MM.1S (cell line): ENCODE measurements around the gene DLEC1.

Source experiments
- DNase-seq: peaks from one replicate; pipeline ENCODE4 v3.0.0-alpha.2; 2015
- H2AFZ ChIP-seq: fragments of 300-600 bp; sonication (generic); 2 replicates; pipeline ENCODE4 v1.6.0; 2016; ENCODE audit warnings: antibody characterized with exemption, low read length
- H3F3A ChIP-seq: fragments of 300-600 bp; sonication (generic); 2 replicates; pipeline ENCODE4 v1.6.1; 2016; ENCODE audit warnings: mild to moderate bottlenecking, antibody characterized with exemption, low read length, moderate library complexity, mixed read lengths; ENCODE audit not compliant: insufficient read depth
- H3K27ac ChIP-seq: fragments of 300-600 bp; sonication (generic); 2 replicates; pipeline ENCODE4 v1.5.1; 2016; ENCODE audit warnings: mild to moderate bottlenecking, low read length
- H3K27me3 ChIP-seq: fragments of 300-600 bp; sonication (generic); replicated peaks from 2 replicates; pipeline ENCODE4 v1.6.0; 2016; ENCODE audit warnings: low read length; ENCODE audit not compliant: insufficient read depth
- H3K36me3 ChIP-seq: fragments of 300-600 bp; sonication (generic); replicated peaks from 2 replicates; pipeline ENCODE4 v1.6.1; 2016; ENCODE audit warnings: mild to moderate bottlenecking, low read length, mixed read lengths; ENCODE audit not compliant: insufficient read depth
- H3K4me1 ChIP-seq: fragments of 300-600 bp; sonication (generic); 2 replicates; pipeline ENCODE4 v1.6.1; 2016; ENCODE audit warnings: low read length, mixed read lengths
- H3K4me2 ChIP-seq: fragments of 300-600 bp; sonication (generic); 2 replicates; pipeline ENCODE4 v1.6.0; 2016; ENCODE audit warnings: low read depth, low read length
- H3K4me3 ChIP-seq: fragments of 300-600 bp; sonication (generic); 2 replicates; pipeline ENCODE4 v1.5.1; 2016; ENCODE audit warnings: low read length, mixed read lengths
- H3K79me2 ChIP-seq: fragments of 300-600 bp; sonication (generic); 2 replicates; pipeline ENCODE4 v1.6.1; 2016; ENCODE audit warnings: mixed run types, low read length, mixed read lengths
- H3K9ac ChIP-seq: fragments of 300-600 bp; sonication (generic); 2 replicates; pipeline ENCODE4 v1.6.1; 2016; ENCODE audit warnings: low read length, mixed read lengths
- H3K9me2 ChIP-seq: fragments of 300-600 bp; sonication (generic); replicated peaks from 2 replicates; pipeline ENCODE4 v1.6.1; 2016; ENCODE audit warnings: mild to moderate bottlenecking, low read length, mixed read lengths; ENCODE audit not compliant: insufficient read depth
- H3K9me3 ChIP-seq: fragments of 300-600 bp; sonication (generic); replicated peaks from 2 replicates; pipeline ENCODE4 v1.6.1; 2016; ENCODE audit warnings: mild to moderate bottlenecking, low read length, mixed read lengths; ENCODE audit not compliant: insufficient read depth
- H4K20me1 ChIP-seq: fragments of 300-600 bp; sonication (generic); 2 replicates; pipeline ENCODE4 v1.6.1; 2016; ENCODE audit warnings: mild to moderate bottlenecking, low read length, moderate library complexity, mixed read lengths; ENCODE audit not compliant: insufficient read depth
- EZH2 ChIP-seq: fragments of 300-600 bp; sonication (generic); optimal IDR thresholded peaks from 2 replicates; pipeline ENCODE3; 2017; ENCODE audit warnings: low read depth, mild to moderate bottlenecking, antibody characterized with exemption, low read length, mixed read lengths
- EZH2phosphoT487 ChIP-seq: fragments of 300-600 bp; sonication (generic); IDR thresholded peaks from 2 replicates; pipeline ENCODE4 v1.6.1; 2018; ENCODE audit warnings: antibody characterized with exemption, low read length
- TF ChIP-seq, protein P1 (sequence below): fragments of 300-600 bp; sonication (generic); IDR thresholded peaks from 2 replicates; pipeline ENCODE4 v1.5.1; 2016; ENCODE audit warnings: antibody characterized with exemption, low read length, mixed read lengths

DLEC1 gene

DNA sequence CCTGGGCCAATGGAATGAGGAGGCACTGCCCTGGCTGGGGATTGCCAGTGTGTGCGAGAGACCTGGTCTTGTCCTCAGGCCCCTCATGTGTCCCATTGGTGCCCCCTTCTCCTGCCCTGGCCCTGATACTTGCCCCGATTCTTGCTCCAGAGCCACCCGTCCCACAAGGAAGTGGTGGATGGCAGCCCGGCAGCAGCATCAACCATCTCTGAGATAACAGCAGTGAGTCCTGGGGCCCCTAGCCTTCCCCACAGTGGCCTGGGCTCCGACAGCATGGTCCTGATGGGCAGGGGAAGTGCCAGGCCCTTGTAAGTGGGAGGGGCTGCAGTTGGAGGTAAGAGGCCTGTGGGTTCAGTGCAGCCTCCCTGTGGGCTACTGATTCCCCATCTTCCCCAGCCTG, 33.0 kb upstream of the DLEC1 start:
- Histone ChIP-seq H3K4me3 (no peak overlapping the region), H4K20me1 (no peaks in the 10 kb centered on the region), H3K4me1 (no peaks in the 10 kb centered on the region), H3K79me2 (no peaks in the 10 kb centered on the region), H3F3A (no peaks in the 10 kb centered on the region), H3K27ac (no peak overlapping the region), H3K27me3 (no peaks in the 10 kb centered on the region), H3K36me3 (no peaks in the 10 kb centered on the region), H3K9me3 (no peaks in the 10 kb centered on the region), H2AFZ (no peak overlapping the region), H3K9me2 (no peaks in the 10 kb centered on the region), H3K4me2 (no peak overlapping the region), H3K9ac (no peak overlapping the region)
- no peak for TF ChIP-seq EZH2
- TF ChIP-seq, protein P1, sequence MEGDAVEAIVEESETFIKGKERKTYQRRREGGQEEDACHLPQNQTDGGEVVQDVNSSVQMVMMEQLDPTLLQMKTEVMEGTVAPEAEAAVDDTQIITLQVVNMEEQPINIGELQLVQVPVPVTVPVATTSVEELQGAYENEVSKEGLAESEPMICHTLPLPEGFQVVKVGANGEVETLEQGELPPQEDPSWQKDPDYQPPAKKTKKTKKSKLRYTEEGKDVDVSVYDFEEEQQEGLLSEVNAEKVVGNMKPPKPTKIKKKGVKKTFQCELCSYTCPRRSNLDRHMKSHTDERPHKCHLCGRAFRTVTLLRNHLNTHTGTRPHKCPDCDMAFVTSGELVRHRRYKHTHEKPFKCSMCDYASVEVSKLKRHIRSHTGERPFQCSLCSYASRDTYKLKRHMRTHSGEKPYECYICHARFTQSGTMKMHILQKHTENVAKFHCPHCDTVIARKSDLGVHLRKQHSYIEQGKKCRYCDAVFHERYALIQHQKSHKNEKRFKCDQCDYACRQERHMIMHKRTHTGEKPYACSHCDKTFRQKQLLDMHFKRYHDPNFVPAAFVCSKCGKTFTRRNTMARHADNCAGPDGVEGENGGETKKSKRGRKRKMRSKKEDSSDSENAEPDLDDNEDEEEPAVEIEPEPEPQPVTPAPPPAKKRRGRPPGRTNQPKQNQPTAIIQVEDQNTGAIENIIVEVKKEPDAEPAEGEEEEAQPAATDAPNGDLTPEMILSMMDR, result no peak
- no peak for DNase-seq

GRCh38 chr3:38006445-38006995, 32.5 kb upstream of the DLEC1 start:
- no peaks in the 10 kb centered on the region for H3K27me3 ChIP-seq
- no peak overlapping the region for H3K4me2 ChIP-seq
- no peaks in the 10 kb centered on the region for H3K4me1 ChIP-seq
- no peaks in the 10 kb centered on the region for H3K79me2 ChIP-seq
- no peak overlapping the region for H3K9ac ChIP-seq
- no peaks in the 10 kb centered on the region for H3K9me3 ChIP-seq
- TF ChIP-seq EZH2phosphoT487, result no peak
- TF ChIP-seq, protein P1, result no peak
- no peak for TF ChIP-seq EZH2
- no peak overlapping the region for H2AFZ ChIP-seq
- no peaks in the 10 kb centered on the region for H3K9me2 ChIP-seq
- DNase-seq, result no peak
- no peak overlapping the region for H3K27ac ChIP-seq
- H3F3A ChIP-seq, result no peaks in the 10 kb centered on the region
- H4K20me1 ChIP-seq, result no peaks in the 10 kb centered on the region
- H3K36me3 ChIP-seq, result no peaks in the 10 kb centered on the region
- no peak overlapping the region for H3K4me3 ChIP-seq

DNA sequence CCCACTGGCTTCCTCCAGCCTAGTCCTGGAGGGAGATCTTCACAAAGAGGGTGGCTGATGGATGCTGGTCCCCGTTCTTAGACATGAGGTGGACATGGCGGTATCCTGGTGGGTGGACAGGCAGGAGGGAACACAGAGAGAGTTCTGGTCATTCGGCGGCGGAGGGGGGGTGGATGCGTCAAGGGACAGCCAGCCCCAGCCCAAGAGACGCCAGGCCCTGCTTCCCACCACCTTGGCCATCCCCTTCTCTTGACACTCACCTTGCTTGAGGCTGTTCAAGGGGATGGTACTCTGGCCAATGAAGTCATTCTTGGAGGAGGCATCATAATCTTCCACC, 31.3 kb upstream of the DLEC1 start:
- no peaks in the 10 kb centered on the region for H3K27me3 ChIP-seq
- H3K79me2 ChIP-seq, result no peaks in the 10 kb centered on the region
- DNase-seq, result no peak
- no peaks in the 10 kb centered on the region for H3F3A ChIP-seq
- no peaks in the 10 kb centered on the region for H3K9me3 ChIP-seq
- no peak overlapping the region for H3K9ac ChIP-seq
- H2AFZ ChIP-seq, result no peak overlapping the region
- no peak overlapping the region for H3K4me2 ChIP-seq
- no peaks in the 10 kb centered on the region for H3K36me3 ChIP-seq
- TF ChIP-seq EZH2phosphoT487, result no peak
- TF ChIP-seq, protein P1, result no peak
- TF ChIP-seq EZH2, result no peak
- no peaks in the 10 kb centered on the region for H4K20me1 ChIP-seq
- H3K4me3 ChIP-seq, result no peak overlapping the region
- H3K4me1 ChIP-seq, result no peaks in the 10 kb centered on the region
- H3K9me2 ChIP-seq, result no peaks in the 10 kb centered on the region
- no peak overlapping the region for H3K27ac ChIP-seq
